GM21367 (cell line): ENCODE data around the gene LRIG2.
"Not testable (repeated sequence)": the region's sequence is repeated elsewhere in the genome, so short reads cannot be mapped to it uniquely, and the experiment has no call there.

Source experiments
- ATAC-seq: cut with Tn5 transposase; IDR thresholded peaks from one replicate; pipeline ENCODE4 v1.9.1; 2021; ENCODE audit not compliant: unreplicated experiment

LRIG2 gene, protein sequence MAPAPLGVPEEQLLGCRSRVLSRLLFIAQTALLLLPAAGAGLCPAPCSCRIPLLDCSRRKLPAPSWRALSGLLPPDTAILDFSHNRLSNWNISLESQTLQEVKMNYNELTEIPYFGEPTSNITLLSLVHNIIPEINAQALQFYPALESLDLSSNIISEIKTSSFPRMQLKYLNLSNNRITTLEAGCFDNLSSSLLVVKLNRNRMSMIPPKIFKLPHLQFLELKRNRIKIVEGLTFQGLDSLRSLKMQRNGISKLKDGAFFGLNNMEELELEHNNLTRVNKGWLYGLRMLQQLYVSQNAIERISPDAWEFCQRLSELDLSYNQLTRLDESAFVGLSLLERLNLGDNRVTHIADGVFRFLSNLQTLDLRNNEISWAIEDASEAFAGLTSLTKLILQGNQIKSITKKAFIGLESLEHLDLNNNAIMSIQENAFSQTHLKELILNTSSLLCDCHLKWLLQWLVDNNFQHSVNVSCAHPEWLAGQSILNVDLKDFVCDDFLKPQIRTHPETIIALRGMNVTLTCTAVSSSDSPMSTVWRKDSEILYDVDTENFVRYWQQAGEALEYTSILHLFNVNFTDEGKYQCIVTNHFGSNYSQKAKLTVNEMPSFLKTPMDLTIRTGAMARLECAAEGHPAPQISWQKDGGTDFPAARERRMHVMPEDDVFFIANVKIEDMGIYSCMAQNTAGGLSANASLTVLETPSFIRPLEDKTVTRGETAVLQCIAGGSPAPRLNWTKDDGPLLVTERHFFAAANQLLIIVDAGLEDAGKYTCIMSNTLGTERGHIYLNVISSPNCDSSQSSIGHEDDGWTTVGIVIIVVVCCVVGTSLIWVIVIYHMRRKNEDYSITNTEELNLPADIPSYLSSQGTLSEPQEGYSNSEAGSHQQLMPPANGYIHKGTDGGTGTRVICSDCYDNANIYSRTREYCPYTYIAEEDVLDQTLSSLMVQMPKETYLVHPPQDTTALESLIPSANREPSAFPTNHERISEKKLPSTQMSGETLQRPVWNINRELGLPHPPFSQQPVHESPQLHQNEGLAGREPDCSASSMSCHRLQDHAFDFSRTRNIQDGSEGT

GRCh38 chr1:113072757-113073478 is at the start of gene LRIG2:
Gene LRIG2 (plus strand): TSS chr1:113073198. CDS start chr1:113073407, 209 bp downstream.
- peak; percentile 92 for ATAC-seq

GRCh38 chr1:113023316-113023715 is 49.7 kb upstream of the LRIG2 start:
- ATAC-seq = not testable (repeated sequence)

- ATAC-seq = no peak
Observed at GRCh38 chr1:113027007-113027406, 46.0 kb upstream of the LRIG2 start.

- ATAC-seq = no peak
Observed at GRCh38 chr1:113027449-113027848, 45.5 kb upstream of the LRIG2 start.

GRCh38 chr1:113029822-113030221 is 43.2 kb upstream of the LRIG2 start:
- no peak for ATAC-seq

- ATAC-seq = no peak
Observed at GRCh38 chr1:113031171-113031933, 41.6 kb upstream of the LRIG2 start.

DNA sequence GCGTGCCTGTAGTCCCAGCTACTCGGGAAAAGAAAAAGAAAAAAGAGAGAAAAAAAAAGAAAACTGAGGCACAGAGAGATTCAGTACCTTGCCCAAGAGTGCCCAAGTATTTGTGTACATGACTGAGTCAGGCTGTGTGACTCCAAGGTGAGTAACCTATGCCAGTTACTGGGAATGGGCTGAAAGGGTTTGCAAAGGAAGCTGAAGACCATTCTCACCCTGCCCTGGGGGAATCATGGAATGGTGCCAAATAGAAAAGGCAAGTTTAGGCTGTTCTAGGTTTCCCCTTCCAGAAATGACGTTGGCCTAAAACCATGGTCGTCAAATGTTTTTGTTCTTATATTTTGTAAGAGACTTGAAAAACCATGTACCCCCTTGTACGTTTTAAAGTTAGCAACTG is 37.9 kb upstream of the LRIG2 start:
- no peak for ATAC-seq

GRCh38 chr1:113036639-113037321 is 36.2 kb upstream of the LRIG2 start:
- ATAC-seq = no peak

- no peak for ATAC-seq
Observed at GRCh38 chr1:113040041-113040440, 33.0 kb upstream of the LRIG2 start.

- no peak for ATAC-seq
Observed at GRCh38 chr1:113040718-113041412, 32.1 kb upstream of the LRIG2 start.

GRCh38 chr1:113041569-113042284 is 31.3 kb upstream of the LRIG2 start:
- no peak for ATAC-seq

DNA sequence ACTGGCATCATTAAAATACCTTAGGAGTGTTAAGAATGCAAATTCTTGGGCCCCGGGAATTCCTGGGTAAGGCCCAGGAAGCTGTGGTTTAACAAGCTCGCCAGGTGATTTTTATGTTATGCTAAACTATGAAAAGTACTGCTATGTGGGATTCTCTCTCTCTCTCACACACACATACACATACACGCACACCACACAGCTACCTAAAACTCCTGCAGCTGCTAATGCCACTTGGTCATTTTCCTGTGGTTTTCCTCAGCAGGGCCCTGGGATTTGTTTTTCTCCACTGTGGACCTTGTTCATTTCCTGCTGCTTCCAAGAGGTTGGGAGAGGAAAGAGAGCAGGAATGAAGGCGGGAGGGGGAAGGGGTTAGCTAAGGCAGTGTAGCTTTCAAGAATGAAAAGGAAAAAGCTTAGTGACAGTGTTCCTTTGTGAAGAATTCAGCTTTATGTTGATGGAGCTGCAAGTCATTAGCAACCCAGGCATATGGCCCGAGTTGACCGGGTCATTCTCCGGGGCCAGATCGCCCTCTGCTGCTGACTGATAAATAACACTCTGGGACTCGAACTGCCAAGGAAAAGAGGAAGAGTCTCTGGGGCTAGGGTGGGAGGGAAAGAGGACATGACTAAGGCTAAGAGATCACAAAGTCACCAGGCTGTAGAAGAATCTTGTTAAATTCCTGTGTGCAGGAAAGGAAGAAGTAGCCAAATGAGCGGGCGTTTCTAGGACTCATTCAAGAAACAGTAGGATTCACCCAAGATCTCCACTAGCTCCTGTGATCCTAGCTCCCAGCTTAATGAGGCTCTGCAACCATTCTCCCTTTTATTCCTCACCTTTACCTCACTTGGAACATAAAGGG is 30.5 kb upstream of the LRIG2 start:
- ATAC-seq = no peak

GRCh38 chr1:113043144-113043488 is 29.9 kb upstream of the LRIG2 start:
- not testable (repeated sequence) for ATAC-seq

DNA sequence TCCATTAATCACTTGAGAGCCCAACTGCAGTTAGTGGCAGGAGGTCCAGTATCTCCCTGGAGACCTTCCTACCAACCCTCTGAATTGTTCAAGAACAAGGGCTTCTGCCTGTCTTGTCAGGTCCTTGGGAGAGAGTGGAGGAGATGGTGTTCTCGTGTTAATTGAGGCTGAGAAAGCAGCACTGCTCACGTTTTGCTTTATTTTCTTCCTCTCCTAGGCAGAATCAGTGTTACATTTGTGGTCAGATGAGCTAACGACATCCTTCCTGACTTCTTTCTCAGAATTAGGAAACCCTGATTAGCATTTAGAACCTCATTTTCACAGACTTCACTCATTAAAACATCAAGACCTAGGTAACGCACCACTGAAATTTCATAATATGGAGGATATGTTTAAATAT is 26.4 kb upstream of the LRIG2 start:
- no peak for ATAC-seq

DNA sequence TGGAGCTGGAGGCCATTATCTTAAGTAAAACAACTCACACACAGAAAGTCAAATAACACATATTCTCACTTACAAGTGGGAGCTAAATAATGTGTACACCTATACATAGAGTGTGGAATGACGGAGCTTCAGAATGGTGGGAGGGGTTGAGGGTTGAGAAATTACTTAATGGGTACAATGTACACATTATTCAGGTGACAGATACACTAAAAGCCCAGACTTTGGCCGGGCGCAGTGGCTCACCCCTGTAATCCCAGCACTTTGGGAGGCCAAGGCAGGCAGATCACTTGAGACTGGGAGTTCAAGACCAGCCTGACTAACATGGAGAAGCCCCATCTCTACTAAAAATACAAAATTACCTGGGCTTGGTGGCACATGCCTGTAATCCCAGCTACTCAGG is 24.9 kb upstream of the LRIG2 start:
- no peak for ATAC-seq

GRCh38 chr1:113053344-113054126 is 19.5 kb upstream of the LRIG2 start:
- ATAC-seq = no peak

DNA sequence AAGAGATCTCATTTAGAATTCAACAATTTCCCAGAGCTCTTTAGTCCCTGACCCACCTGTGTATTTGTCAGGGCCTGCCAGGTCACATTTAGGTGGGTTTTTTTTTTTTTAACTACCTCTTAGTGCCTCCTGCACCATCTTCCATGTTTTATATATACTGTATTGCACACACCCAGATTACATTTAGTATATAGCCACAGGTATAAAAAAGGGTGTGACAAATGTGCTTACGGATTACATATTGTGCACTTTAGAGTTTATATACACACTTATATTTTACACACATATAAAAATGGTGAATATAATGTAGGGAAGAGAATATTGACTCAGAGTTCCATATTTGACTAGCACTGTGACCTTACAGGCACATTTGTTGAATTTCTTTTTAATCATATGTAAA is 17.4 kb upstream of the LRIG2 start:
- ATAC-seq = no peak
